RWPE1 (cell line): ENCODE results near the gene HDGFL3.
A peak's percentile ranks its signal among the peaks of the same experiment; 100 is the strongest.

Source experiments
- CTCF ChIA-PET: fragments of 350-600 bp; sonication (Branson Sonifier 250); formaldehyde crosslinking; extraction: SDS; loops from one replicate; lab custom pipeline; 2021; lab: Yijun Ruan, JAX
- POLR2A ChIA-PET: fragments of 400-600 bp; formaldehyde crosslinking; extraction: SDS; loops from one replicate; lab custom pipeline; 2020; ENCODE audit warnings: antibody characterized with exemption; ENCODE audit not compliant: low non-redundant PET; lab: Yijun Ruan, JAX
- DNase-seq: peaks from one replicate; pipeline ENCODE4 v3.0.0; 2012; ENCODE audit warnings: low spot score
- H3K27ac ChIP-seq: fragments of 450-650 bp; 2 replicates; pipeline ENCODE4 v1.5.1; 2017
- CTCF ChIP-seq: fragments of 450-650 bp; conservative IDR thresholded peaks from 2 replicates; pipeline ENCODE4 v1.5.1; 2017; ENCODE audit warnings: low read depth, mild to moderate bottlenecking

Gene HDGFL3

GRCh38 chr15:83166830-83167229 lies 40.8 kb downstream of the HDGFL3 start:
- ChIA-PET CTCF (no interaction called here), POLR2A (no interaction called here)
- no peak for DNase-seq
- H3K27ac ChIP-seq, result no peak overlapping the region
- TF ChIP-seq CTCF, result no peak

GRCh38 chr15:83166218-83166617 lies 41.4 kb downstream of the HDGFL3 start:
- CTCF ChIA-PET, result no interaction called here
- H3K27ac ChIP-seq, result no peak overlapping the region
- no peak for TF ChIP-seq CTCF
- POLR2A ChIA-PET, result no interaction called here
- DNase-seq, result no peak

GRCh38 chr15:83164771-83165404 lies 42.7 kb downstream of the HDGFL3 start:
- TF ChIP-seq CTCF, result no peak
- no peak for DNase-seq
- ChIA-PET POLR2A (no interaction called here), CTCF (interaction anchor here (0.7 kb wide), 1 partner anchor 1423 kb away, joined by 3 read pairs; no protein-coding TSS in a partner anchor)
- no peak overlapping the region for H3K27ac ChIP-seq

GRCh38 chr15:83164111-83164770 lies 43.4 kb downstream of the HDGFL3 start:
- ChIA-PET CTCF (no interaction called here), POLR2A (no interaction called here)
- H3K27ac ChIP-seq, result no peak overlapping the region
- DNase-seq, result peak; percentile 15
- no peak for TF ChIP-seq CTCF

- CTCF ChIA-PET, result no interaction called here
- no peak for TF ChIP-seq CTCF
- DNase-seq, result no peak
- POLR2A ChIA-PET, result no interaction called here
- no peak overlapping the region for H3K27ac ChIP-seq
These were observed 44.6 kb downstream of the HDGFL3 start for GRCh38 chr15:83163032-83163431.

- POLR2A ChIA-PET, result no interaction called here
- CTCF ChIA-PET, result interaction anchor here (0.5 to 0.8 kb wide), 3 partner anchors 31 to 1410 kb away, joined by 3 to 4 read pairs (median 3); no protein-coding TSS in a partner anchor
- TF ChIP-seq CTCF, result no peak
These were observed 46.9 kb downstream of the HDGFL3 start for GRCh38 chr15:83160741-83161140.

More at GRCh38 chr15:83160741-83161140, 46.9 kb downstream of the HDGFL3 start:
- no peak overlapping the region for H3K27ac ChIP-seq
- DNase-seq, result no peak
